H1 (cell line): Measurements from ENCODE around the gene LYVE1.

Experiments
- CTCF ChIP-seq, 3 experiments: IDR thresholded peaks; 1 replicate in 2 of 3; 2 replicates in 1 of 3; pipeline versions ENCODE4 v1.5.1 to v1.6.1; 2011; ENCODE audit warnings: low read length in 3 of 3, mild to moderate bottlenecking in 3 of 3, inconsistent platforms in 2 of 3, low read depth in 1 of 3, moderate library complexity in 1 of 3; ENCODE audit not compliant: insufficient read depth in 1 of 3; ENCODE audit errors: control extremely low read depth in 1 of 3
- EP300 ChIP-seq, 2 experiments: IDR thresholded peaks; 1 replicate in 1 of 2; 2 replicates in 1 of 2; pipeline ENCODE4 v1.6.1; 2011 to 2012; ENCODE audit warnings: low read depth in 2 of 2, low read length in 2 of 2, mild to moderate bottlenecking in 2 of 2, borderline replicate concordance in 1 of 2, inconsistent platforms in 1 of 2, moderate library complexity in 1 of 2
- EZH2 ChIP-seq: fragments of 200-600 bp; sonication (generic); IDR thresholded peaks from 2 replicates; pipeline ENCODE4 v1.7.1; 2012; ENCODE audit warnings: low read depth, mild to moderate bottlenecking, moderate library complexity, low read length, inconsistent platforms; ENCODE audit not compliant: severe bottlenecking
- JUND ChIP-seq: IDR thresholded peaks from 2 replicates; pipeline ENCODE4 v1.6.1; 2011; ENCODE audit warnings: mild to moderate bottlenecking, improper control_type of control experiment, low read length
- POLR2A ChIP-seq, 2 experiments: IDR thresholded peaks; 1 replicate in 1 of 2; 2 replicates in 1 of 2; pipeline ENCODE4 v1.6.1; 2011; ENCODE audit warnings: low read depth in 2 of 2, low read length in 2 of 2, mild to moderate bottlenecking in 2 of 2; ENCODE audit errors: control extremely low read depth in 1 of 2
- RAD21 ChIP-seq, 2 experiments: IDR thresholded peaks in 1 of 2; conservative IDR thresholded peaks in 1 of 2; 2 replicates each; pipeline ENCODE4 v1.6.1; 2011; ENCODE audit warnings: low read depth in 2 of 2, low read length in 2 of 2, improper control_type of control experiment in 1 of 2, inconsistent platforms in 1 of 2, mild to moderate bottlenecking in 1 of 2, moderate library complexity in 1 of 2
- SIN3A ChIP-seq, 2 experiments: IDR thresholded peaks in 1 of 2; conservative IDR thresholded peaks in 1 of 2; 2 replicates each; pipeline ENCODE4 v1.6.1; 2011 to 2012; ENCODE audit warnings: low read length in 2 of 2, improper control_type of control experiment in 1 of 2, low read depth in 1 of 2, mild to moderate bottlenecking in 1 of 2
- ZNF274 ChIP-seq: IDR thresholded peaks from 2 replicates; pipeline ENCODE4 v1.7.0; 2012; ENCODE audit warnings: low read length, borderline replicate concordance; ENCODE audit errors: extremely low read depth

- no peak for TF ChIP-seq EZH2
- TF ChIP-seq ZNF274 = no peak
- TF ChIP-seq SIN3A (conservative IDR thresholded peaks at IDR 0.05 in 1 of 2, IDR thresholded peaks at IDR 0.05 in 1 of 2; ENCODE audit: low read depth in 1 of 2, low read length in 2 of 2) = no peak
- no peak for TF ChIP-seq JUND
- no peak for TF ChIP-seq EP300 (IDR thresholded peaks at IDR 0.05; ENCODE audit: borderline replicate concordance in 1 of 2, low read depth in 2 of 2, low read length in 2 of 2)
- no peak for TF ChIP-seq POLR2A (IDR thresholded peaks at IDR 0.05; ENCODE audit: control extremely low read depth in 1 of 2, low read depth in 2 of 2, low read length in 2 of 2)
- TF ChIP-seq CTCF (IDR thresholded peaks at IDR 0.05; ENCODE audit: control extremely low read depth in 1 of 3, insufficient read depth in 1 of 3, low read depth in 1 of 3, low read length in 3 of 3) = no peak
- no peak for TF ChIP-seq RAD21 (IDR thresholded peaks at IDR 0.05 in 1 of 2, conservative IDR thresholded peaks at IDR 0.05 in 1 of 2; ENCODE audit: low read depth in 2 of 2, low read length in 2 of 2)
Observed at GRCh38 chr11:10584071-10584501, 15.6 kb upstream of the LYVE1 start.
